ENCODE measurements around the gene CYP2A6.
"Not testable (repeated sequence)": the region's sequence is repeated elsewhere in the genome, so short reads cannot be mapped to it uniquely, and the experiment has no call there.

CYP2A6 gene

GRCh38 chr19:40822161-40822560 lies 28.1 kb downstream of the CYP2A6 start:
- DNase-seq = peak in 2 of 10 donors; percentile 26 to 73
- intact Hi-C loops (cut with DNase I) = no loop called here

GRCh38 chr19:40819479-40820234 lies 30.6 kb downstream of the CYP2A6 start:
- DNase-seq = peak in 3 of 10 donors; percentile 58 to 75 (median 67)
- intact Hi-C loops (cut with DNase I) = not testable (repeated sequence)

GRCh38 chr19:40818480-40819399 lies 31.5 kb downstream of the CYP2A6 start:
- intact Hi-C loops (cut with DNase I) = not testable (repeated sequence)
- DNase-seq = peak in 7 of 10 donors; percentile 64 to 95 (median 73)

- intact Hi-C loops (cut with DNase I) = no loop called here
- DNase-seq = peak in 1 of 10 donors; percentile 34
Observed at GRCh38 chr19:40815223-40815622, 35.0 kb downstream of the CYP2A6 start.

- intact Hi-C loops (cut with DNase I) = no loop called here
- DNase-seq = peak in 2 of 10 donors; percentile 71 to 75
Observed at GRCh38 chr19:40813182-40813581, 37.1 kb downstream of the CYP2A6 start.

- intact Hi-C loops (cut with DNase I) = not testable (repeated sequence)
- peak in 2 of 10 donors; percentile 22 to 28 for DNase-seq
Observed at GRCh38 chr19:40812571-40812970, 37.7 kb downstream of the CYP2A6 start.

GRCh38 chr19:40811478-40812341 lies 38.5 kb downstream of the CYP2A6 start:
- peak in 3 of 10 donors; percentile 80 to 87 (median 83) for DNase-seq
- intact Hi-C loops (cut with DNase I) = no loop called here

GRCh38 chr19:40810649-40811408 lies 39.4 kb downstream of the CYP2A6 start:
- peak; percentile 63 to 97 (median 74) for DNase-seq
- intact Hi-C loops (cut with DNase I) = not testable (repeated sequence)

- peak in 3 of 10 donors; percentile 16 to 64 (median 59) for DNase-seq
- intact Hi-C loops (cut with DNase I) = no loop called here
Observed at GRCh38 chr19:40810160-40810559, 40.1 kb downstream of the CYP2A6 start.

- DNase-seq = peak in 3 of 10 donors; percentile 68 to 83 (median 79)
- intact Hi-C loops (cut with DNase I) = loop anchor here (5.0 to 10.0 kb wide), 2 partner anchors 95 to 147 kb away; partner anchors contain the start of genes COQ8B and ITPKC
Observed at GRCh38 chr19:40809358-40810086, 40.7 kb downstream of the CYP2A6 start.

- DNase-seq = peak in 2 of 10 donors; percentile 59 to 69
- intact Hi-C loops (cut with DNase I) = loop anchor here (5.0 to 10.0 kb wide), 2 partner anchors 94 to 146 kb away; partner anchors contain the start of genes COQ8B and ITPKC
Observed at GRCh38 chr19:40808497-40808896, 41.8 kb downstream of the CYP2A6 start.

- intact Hi-C loops (cut with DNase I) = loop anchor here (5.0 to 10.0 kb wide), 2 partner anchors 93 to 146 kb away; partner anchors contain the start of genes COQ8B and ITPKC
- peak in 1 of 10 donors; percentile 50 for DNase-seq
Observed at GRCh38 chr19:40808021-40808325, 42.3 kb downstream of the CYP2A6 start.

GRCh38 chr19:40807147-40808020 lies 42.9 kb downstream of the CYP2A6 start:
- peak in 3 of 10 donors; percentile 38 to 80 (median 59) for DNase-seq
- intact Hi-C loops (cut with DNase I) = loop anchor here (5.0 to 10.0 kb wide), 2 partner anchors 93 to 145 kb away; partner anchors contain the start of genes COQ8B and ITPKC

GRCh38 chr19:40806423-40807146 lies 43.7 kb downstream of the CYP2A6 start:
- intact Hi-C loops (cut with DNase I) = loop anchor here (5.0 to 10.0 kb wide), 2 partner anchors 92 to 144 kb away; partner anchors contain the start of genes COQ8B and ITPKC

GRCh38 chr19:40805258-40805868 lies 44.9 kb downstream of the CYP2A6 start:
- intact Hi-C loops (cut with DNase I) = loop anchor here (5.0 to 10.0 kb wide), 2 partner anchors 91 to 143 kb away; partner anchors contain the start of genes COQ8B and ITPKC
- no peak for DNase-seq

More at GRCh38 chr19:40806423-40807146, 43.7 kb downstream of the CYP2A6 start:
- peak; percentile 80 to 99 (median 90) for DNase-seq

GRCh38 chr19:40804783-40805242 lies 45.4 kb downstream of the CYP2A6 start:
- peak in 1 of 10 donors; percentile 91 for DNase-seq
- intact Hi-C loops (cut with DNase I) = loop anchor here (5.0 to 10.0 kb wide), 2 partner anchors 90 to 143 kb away; partner anchors contain the start of genes COQ8B and ITPKC

Data from posterior cingulate gyrus (tissue), 11 donors.